GM21390 (cell line): ENCODE data around the gene ANXA1.

Source experiments
- ATAC-seq: cut with Tn5 transposase; IDR thresholded peaks from one replicate; pipeline ENCODE4 v1.9.1; 2021; ENCODE audit not compliant: unreplicated experiment

Gene ANXA1

GRCh38 chr9:73206851-73207250 is 55.2 kb downstream of the ANXA1 start:
- no peak for ATAC-seq

DNA sequence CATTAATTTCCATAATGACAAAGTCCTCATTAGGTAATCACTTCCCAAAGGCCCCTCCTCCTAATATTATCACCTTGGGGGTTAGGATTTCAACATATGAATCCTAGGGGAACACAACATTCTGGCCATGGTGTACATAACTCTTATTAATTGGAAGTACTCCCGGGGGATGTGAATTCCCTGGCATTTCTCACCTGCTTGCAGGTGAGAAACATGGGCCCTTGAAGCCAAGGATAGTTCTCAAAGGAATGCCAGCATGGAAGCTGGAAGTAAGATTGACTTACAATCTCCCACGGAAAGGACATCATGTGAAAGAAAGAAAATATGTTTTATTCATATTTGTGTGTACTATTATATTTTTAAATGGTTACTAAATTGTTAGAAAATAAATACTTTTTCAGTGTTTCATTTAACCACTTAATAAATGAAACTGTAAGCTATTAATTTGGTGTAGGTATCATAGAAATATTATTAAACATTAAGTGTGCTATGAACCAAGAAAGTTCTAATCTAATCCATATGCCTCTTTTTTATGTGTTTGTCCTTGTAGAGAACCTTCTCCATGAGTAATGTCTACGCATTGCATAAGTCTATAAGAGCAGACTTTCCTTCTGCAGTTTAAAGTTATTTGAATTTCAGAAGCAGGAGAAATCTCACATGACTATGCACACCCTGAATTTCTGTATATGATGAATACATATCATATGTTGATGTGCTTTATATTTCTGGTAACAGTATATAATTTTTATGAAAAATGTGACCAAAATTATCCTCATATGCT is 59.4 kb downstream of the ANXA1 start:
- ATAC-seq: no peak

DNA sequence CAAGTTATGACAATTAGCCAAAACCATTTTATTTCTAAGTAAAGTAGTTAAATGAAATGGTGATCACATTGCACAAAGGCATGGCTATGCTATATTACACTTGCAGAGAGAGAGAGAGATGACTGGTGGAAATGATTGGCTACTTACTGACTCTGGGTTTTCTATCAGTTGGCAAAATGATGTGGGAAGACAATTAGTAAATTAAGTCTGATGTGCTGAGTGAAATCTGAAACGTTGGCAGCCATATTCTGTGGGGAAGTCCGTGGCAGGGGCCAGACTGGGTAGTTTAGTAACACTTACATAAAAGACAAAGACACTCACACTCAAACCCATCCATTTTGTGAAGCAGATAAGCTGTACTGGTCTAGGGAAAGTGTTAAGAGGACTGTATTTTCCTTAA is 61.6 kb downstream of the ANXA1 start:
- ATAC-seq: no peak

DNA sequence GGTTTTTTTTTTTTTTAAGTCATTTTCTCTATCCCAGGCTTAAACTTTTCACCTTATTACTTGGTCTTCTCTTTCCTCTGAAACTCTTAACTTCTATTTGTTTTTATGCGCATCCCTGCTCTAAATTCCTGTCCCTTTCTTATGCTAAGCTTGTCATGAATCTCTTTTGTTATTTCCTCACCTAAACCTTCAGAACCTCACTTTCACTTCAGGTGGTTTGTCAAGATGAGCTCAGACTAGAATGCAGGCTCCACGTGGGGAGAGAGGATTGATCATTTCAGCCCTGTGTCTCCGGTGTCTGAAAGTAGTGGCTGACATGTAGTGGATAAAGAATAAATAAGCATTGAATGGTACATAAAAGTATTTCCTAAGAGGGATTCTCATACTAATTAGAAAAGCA is 63.6 kb downstream of the ANXA1 start:
- no peak for ATAC-seq

GRCh38 chr9:73216100-73216499 is 64.4 kb downstream of the ANXA1 start:
- no peak for ATAC-seq
